HCT116 (cell line): ENCODE data around the gene BBX. TPM values are rescaled to one million over a fixed set of nuclear protein-coding genes. Genes with fewer than 3 reads are reported as not detected.

Experiments
- ATAC-seq: fragments of 200-7000 bp; cut with Tn5 transposase; 2 replicates; pipeline ENCODE4 v1.9.1; 2020; ENCODE audit warnings: mild to moderate bottlenecking, moderate library complexity
- BruUV-seq: library from RNA; stranded (reverse); fragments of 400-500 nt; replicated peaks from 2 replicates; lab custom pipeline; 2021; lab: Mats Ljungman, UMichigan
- CTCF ChIA-PET: fragments of 300-600 bp; sonication (Branson Sonifier 250); formaldehyde crosslinking; loops from one replicate; lab custom pipeline; 2021; ENCODE audit warnings: antibody characterized with exemption; lab: Charles Lee
- POLR2A ChIA-PET: fragments of 300-600, 350-600 bp; sonication (Branson Sonifier 250); formaldehyde crosslinking; loops from one replicate; lab custom pipeline; 2021; ENCODE audit warnings: antibody characterized with exemption; lab: Charles Lee
- RAD21 ChIA-PET, 2 experiments: fragments of 300-600 bp; sonication (Branson Sonifier 250); formaldehyde crosslinking; loops; one replicate each; lab custom pipeline; 2023; ENCODE audit warnings: low total read pairs in 2 of 2; ENCODE audit not compliant: uncharacterized antibody in 2 of 2, unreplicated experiment in 2 of 2, low non-redundant PET in 1 of 2; lab: Charles Lee
- DNase-seq: peaks from one replicate; pipeline ENCODE4 v3.0.0-alpha.2; 2010; ENCODE audit warnings: low read depth, low spot score
- H2AFZ ChIP-seq: fragments of 200-600 bp; shearing (Covaris generic), sonication (generic); 2 replicates; pipeline ENCODE4 v1.6.1; 2017; ENCODE audit warnings: low read depth, mixed run types, mixed read lengths, antibody characterized with exemption, low read length; ENCODE audit not compliant: poor library complexity, severe bottlenecking
- H3K27ac ChIP-seq: 2 replicates; pipeline ENCODE4 v1.5.1; 2012; ENCODE audit warnings: low read depth, low read length
- H3K27me3 ChIP-seq: fragments of 200-600 bp; sonication (generic); 2 replicates; pipeline ENCODE4 v1.6.1; 2016; ENCODE audit warnings: mixed run types, low read length, mixed read lengths; ENCODE audit not compliant: insufficient read depth
- H3K36me3 ChIP-seq, 2 experiments: fragments of 200-500 bp in 1 of 2; fragments of 200-600 bp in 1 of 2; sonication (Bioruptor generic) in 1 of 2; sonication (generic) in 1 of 2; 2 replicates each; pipeline versions ENCODE4 v1.5.1 to v1.6.1; 2014 to 2016; ENCODE audit warnings: low read length in 2 of 2, inconsistent platforms in 1 of 2, mixed read lengths in 1 of 2, mixed run types in 1 of 2; ENCODE audit not compliant: insufficient read depth in 2 of 2, control insufficient read depth in 1 of 2
- H3K4me1 ChIP-seq, 2 experiments: fragments of 200-600 bp in 1 of 2; sonication (generic) in 1 of 2; 2 replicates each; pipeline versions ENCODE4 v1.5.1 to v1.6.1; 2012 to 2017; ENCODE audit warnings: low read length in 2 of 2, inconsistent platforms in 1 of 2, mild to moderate bottlenecking in 1 of 2, mixed read lengths in 1 of 2, mixed run types in 1 of 2, moderate library complexity in 1 of 2; ENCODE audit not compliant: insufficient read depth in 2 of 2, control insufficient read depth in 1 of 2
- H3K4me2 ChIP-seq: fragments of 200-600 bp; sonication (generic); 2 replicates; pipeline ENCODE4 v1.6.1; 2017; ENCODE audit warnings: mixed run types, low read length, mixed read lengths
- H3K4me3 ChIP-seq, 2 experiments: fragments of 200-600 bp in 1 of 2; sonication (generic) in 1 of 2; replicated peaks in 1 of 2; 2 replicates each; pipeline ENCODE4 v1.5.1; 2011 to 2016; ENCODE audit warnings: low read length in 2 of 2, control low read depth in 1 of 2, low read depth in 1 of 2, mild to moderate bottlenecking in 1 of 2, mixed read lengths in 1 of 2, mixed run types in 1 of 2
- H3K79me2 ChIP-seq: fragments of 200-600 bp; sonication (generic); 2 replicates; pipeline ENCODE4 v1.6.1; 2017; ENCODE audit warnings: mild to moderate bottlenecking, mixed run types, low read length, moderate library complexity, mixed read lengths; ENCODE audit not compliant: insufficient read depth
- H3K9ac ChIP-seq: fragments of 200-600 bp; sonication (generic); 2 replicates; pipeline ENCODE4 v1.6.1; 2016; ENCODE audit warnings: low read length, mixed read lengths
- H3K9me2 ChIP-seq: fragments of 200-600 bp; sonication (generic), shearing (Covaris generic); 2 replicates; pipeline ENCODE4 v1.6.1; 2017; ENCODE audit warnings: mixed run types, mild to moderate bottlenecking, moderate library complexity; ENCODE audit not compliant: insufficient read depth
- H3K9me3 ChIP-seq, 2 experiments: fragments of 200-500 bp in 1 of 2; fragments of 200-600 bp in 1 of 2; sonication (Bioruptor generic) in 1 of 2; sonication (generic) in 1 of 2; 2 replicates each; pipeline ENCODE4 v1.6.1; 2014 to 2017; ENCODE audit warnings: low read length in 2 of 2, mixed read lengths in 2 of 2, inconsistent platforms in 1 of 2, low read depth in 1 of 2, mild to moderate bottlenecking in 1 of 2, mixed run types in 1 of 2, moderate library complexity in 1 of 2; ENCODE audit not compliant: control insufficient read depth in 1 of 2, insufficient read depth in 1 of 2
- H4K20me1 ChIP-seq: fragments of 200-600 bp; sonication (generic), shearing (Covaris generic); 2 replicates; pipeline ENCODE4 v1.6.1; 2017; ENCODE audit warnings: mixed run types, mild to moderate bottlenecking, moderate library complexity; ENCODE audit not compliant: insufficient read depth
- EGR1 ChIP-seq: IDR thresholded peaks from 2 replicates; pipeline ENCODE4 v1.6.1; 2012; ENCODE audit warnings: low read depth
- EZH2 ChIP-seq: fragments of 200-600 bp; sonication (generic); IDR thresholded peaks from 2 replicates; pipeline ENCODE4 v1.6.1; 2017; ENCODE audit warnings: antibody characterized with exemption, mixed run types
- EZH2phosphoT487 ChIP-seq: fragments of 200-600 bp; IDR thresholded peaks from 2 replicates; pipeline ENCODE4 v1.6.1; 2018; ENCODE audit warnings: antibody characterized with exemption, borderline replicate concordance
- FOSL1 ChIP-seq: IDR thresholded peaks from 2 replicates; pipeline ENCODE4 v1.6.1; 2012; ENCODE audit warnings: low read depth
- POLR2A ChIP-seq: IDR thresholded peaks from 2 replicates; pipeline ENCODE4 v1.7.0; 2011; ENCODE audit warnings: borderline replicate concordance; ENCODE audit not compliant: insufficient read depth, insufficient read length; ENCODE audit errors: extremely low read depth
- SRF ChIP-seq: IDR thresholded peaks from 2 replicates; pipeline ENCODE4 v1.6.1; 2012; ENCODE audit warnings: low read depth
- YY1 ChIP-seq: IDR thresholded peaks from 2 replicates; pipeline ENCODE4 v1.6.1; 2011; ENCODE audit warnings: low read length, low read depth, moderate library complexity, mild to moderate bottlenecking; ENCODE audit not compliant: insufficient replicate concordance; ENCODE audit errors: extremely low read depth
- intact Hi-C: fragments of 100-400 bp; cut with micrococcal nuclease; formaldehyde crosslinking; loops from 2 replicates; pipeline ENCODE4 v1.10.0; 2022
- total RNA-seq: library from RNA; stranded (reverse); gene quantifications from one replicate; pipeline ENCODE4 v1.2.1, GENCODE V29; 2021; ENCODE audit not compliant: unreplicated experiment
- TF ChIP-seq, protein P1 (sequence below): IDR thresholded peaks from 2 replicates; pipeline ENCODE4 v1.6.1; 2012; ENCODE audit warnings: low read depth
- TF ChIP-seq, protein P2 (sequence below): IDR thresholded peaks from 2 replicates; pipeline ENCODE4 v1.6.1; 2011; ENCODE audit warnings: mild to moderate bottlenecking, low read length, moderate library complexity; ENCODE audit not compliant: insufficient replicate concordance; ENCODE audit errors: extremely low read depth

Gene BBX
- total RNA-seq, 1 experiment from 2014 or later, result 55.6 TPM

DNA sequence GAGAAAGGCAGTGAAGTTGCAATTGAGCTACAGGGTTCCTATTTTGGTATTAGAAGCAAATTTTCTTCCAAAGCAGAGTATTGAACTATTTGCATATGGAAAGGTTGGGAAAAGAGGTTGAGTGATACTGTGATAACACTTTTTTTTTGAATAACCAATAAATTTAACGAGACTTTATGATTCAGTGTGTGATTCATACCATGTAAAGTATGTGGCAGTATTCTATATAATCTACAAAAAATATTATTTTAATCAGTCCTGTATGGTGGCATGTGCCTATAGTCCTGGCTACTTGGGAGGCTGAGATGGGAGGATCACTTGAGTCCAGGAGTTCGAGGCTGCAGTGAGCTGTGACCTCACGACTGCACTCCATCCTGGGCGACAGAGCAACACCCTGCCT, 206.9 kb downstream of the BBX start:
- Histone ChIP-seq H4K20me1 (no peaks in the 10 kb centered on the region), H3K9ac (no peak overlapping the region), H3K4me1 (no peaks in the 10 kb centered on the region), H3K36me3 (peaks cover 0 to 3% of the 10 kb centered on the region in 2 experiments; a peak in 1 of 4 replicates), H2AFZ (no peak overlapping the region), H3K79me2 (no peaks in the 10 kb centered on the region), H3K27me3 (no peaks in the 10 kb centered on the region), H3K9me3 (no peaks in the 10 kb centered on the region), H3K4me3 (no peak overlapping the region), H3K9me2 (no peaks in the 10 kb centered on the region), H3K27ac (no peak overlapping the region)
- ChIA-PET CTCF (interaction anchor here (1.0 kb wide), 1 partner anchor 12 kb away, joined by 3 read pairs; no protein-coding TSS in a partner anchor), RAD21 (no interaction called here), POLR2A (no interaction called here)
- no peak for ATAC-seq
- intact Hi-C loops, result no loop called here
- no TSS peak for BruUV-seq
- TF ChIP-seq, protein P1, sequence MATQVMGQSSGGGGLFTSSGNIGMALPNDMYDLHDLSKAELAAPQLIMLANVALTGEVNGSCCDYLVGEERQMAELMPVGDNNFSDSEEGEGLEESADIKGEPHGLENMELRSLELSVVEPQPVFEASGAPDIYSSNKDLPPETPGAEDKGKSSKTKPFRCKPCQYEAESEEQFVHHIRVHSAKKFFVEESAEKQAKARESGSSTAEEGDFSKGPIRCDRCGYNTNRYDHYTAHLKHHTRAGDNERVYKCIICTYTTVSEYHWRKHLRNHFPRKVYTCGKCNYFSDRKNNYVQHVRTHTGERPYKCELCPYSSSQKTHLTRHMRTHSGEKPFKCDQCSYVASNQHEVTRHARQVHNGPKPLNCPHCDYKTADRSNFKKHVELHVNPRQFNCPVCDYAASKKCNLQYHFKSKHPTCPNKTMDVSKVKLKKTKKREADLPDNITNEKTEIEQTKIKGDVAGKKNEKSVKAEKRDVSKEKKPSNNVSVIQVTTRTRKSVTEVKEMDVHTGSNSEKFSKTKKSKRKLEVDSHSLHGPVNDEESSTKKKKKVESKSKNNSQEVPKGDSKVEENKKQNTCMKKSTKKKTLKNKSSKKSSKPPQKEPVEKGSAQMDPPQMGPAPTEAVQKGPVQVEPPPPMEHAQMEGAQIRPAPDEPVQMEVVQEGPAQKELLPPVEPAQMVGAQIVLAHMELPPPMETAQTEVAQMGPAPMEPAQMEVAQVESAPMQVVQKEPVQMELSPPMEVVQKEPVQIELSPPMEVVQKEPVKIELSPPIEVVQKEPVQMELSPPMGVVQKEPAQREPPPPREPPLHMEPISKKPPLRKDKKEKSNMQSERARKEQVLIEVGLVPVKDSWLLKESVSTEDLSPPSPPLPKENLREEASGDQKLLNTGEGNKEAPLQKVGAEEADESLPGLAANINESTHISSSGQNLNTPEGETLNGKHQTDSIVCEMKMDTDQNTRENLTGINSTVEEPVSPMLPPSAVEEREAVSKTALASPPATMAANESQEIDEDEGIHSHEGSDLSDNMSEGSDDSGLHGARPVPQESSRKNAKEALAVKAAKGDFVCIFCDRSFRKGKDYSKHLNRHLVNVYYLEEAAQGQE, result no peak
- no peak for TF ChIP-seq EZH2
- no peak for TF ChIP-seq POLR2A
- no peak for TF ChIP-seq EGR1
- TF ChIP-seq SRF, result no peak
- TF ChIP-seq EZH2phosphoT487, result no peak
- TF ChIP-seq, protein P2, sequence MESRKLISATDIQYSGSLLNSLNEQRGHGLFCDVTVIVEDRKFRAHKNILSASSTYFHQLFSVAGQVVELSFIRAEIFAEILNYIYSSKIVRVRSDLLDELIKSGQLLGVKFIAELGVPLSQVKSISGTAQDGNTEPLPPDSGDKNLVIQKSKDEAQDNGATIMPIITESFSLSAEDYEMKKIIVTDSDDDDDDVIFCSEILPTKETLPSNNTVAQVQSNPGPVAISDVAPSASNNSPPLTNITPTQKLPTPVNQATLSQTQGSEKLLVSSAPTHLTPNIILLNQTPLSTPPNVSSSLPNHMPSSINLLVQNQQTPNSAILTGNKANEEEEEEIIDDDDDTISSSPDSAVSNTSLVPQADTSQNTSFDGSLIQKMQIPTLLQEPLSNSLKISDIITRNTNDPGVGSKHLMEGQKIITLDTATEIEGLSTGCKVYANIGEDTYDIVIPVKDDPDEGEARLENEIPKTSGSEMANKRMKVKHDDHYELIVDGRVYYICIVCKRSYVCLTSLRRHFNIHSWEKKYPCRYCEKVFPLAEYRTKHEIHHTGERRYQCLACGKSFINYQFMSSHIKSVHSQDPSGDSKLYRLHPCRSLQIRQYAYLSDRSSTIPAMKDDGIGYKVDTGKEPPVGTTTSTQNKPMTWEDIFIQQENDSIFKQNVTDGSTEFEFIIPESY, result no peak
- no peak for TF ChIP-seq FOSL1
- TF ChIP-seq YY1, result no peak
- TF ChIP-seq, all 23 proteins: peak for 0
- no peak for DNase-seq
- no peak overlapping the region for H3K4me2 ChIP-seq
